ENCODE results near the gene GPSM1. TPM values are rescaled to one million over a fixed set of nuclear protein-coding genes. Genes with fewer than 3 reads are reported as not detected.

The GPSM1 gene
- total RNA-seq, 1 donor from 2014 or later = 6.2 TPM

GRCh38 chr9:136310273-136311030 lies 16.9 kb upstream of the GPSM1 start:
- Mint-ChIP-seq H3K4me3 (no peak overlapping the region), H3K27ac (no peak overlapping the region), H3K9me3 (peaks cover 12% of the 10 kb centered on the region), H3K27me3 (ENCODE audit: insufficient read depth, low read depth) (peaks cover 4% of the 10 kb centered on the region), H3K36me3 (no peaks in the 10 kb centered on the region), H3K4me1 (peaks cover 5% of the 10 kb centered on the region)
- H4K20me1 ChIP-seq (ENCODE audit: low read depth) = no peaks in the 10 kb centered on the region
- H3K4me2 ChIP-seq = no peak overlapping the region
- H3K79me2 ChIP-seq (ENCODE audit: low read depth) = no peaks in the 10 kb centered on the region
- no peak for TF ChIP-seq EZH2phosphoT487 (IDR thresholded peaks at IDR 0.05)
- no peak for TF ChIP-seq CTCF (IDR thresholded peaks at IDR 0.05)
- no peak for TF ChIP-seq EZH2 (IDR thresholded peaks at IDR 0.05)
- no peak for DNase-seq (ENCODE audit: low spot score)
- H2AFZ ChIP-seq (replicated peaks) = no peak overlapping the region
- H3K36me3 ChIP-seq = no peaks in the 10 kb centered on the region
- H3K9me3 ChIP-seq (ENCODE audit: low read depth) = no peaks in the 10 kb centered on the region
- no peak overlapping the region for H3K9ac ChIP-seq
- H3K4me1 ChIP-seq = no peaks in the 10 kb centered on the region
- no peak overlapping the region for H3K4me3 ChIP-seq
- H3K27me3 ChIP-seq = no peaks in the 10 kb centered on the region
- peaks cover 28% of the 10 kb centered on the region for H3F3A ChIP-seq (ENCODE audit: low read depth)
- no peak overlapping the region for H3K27ac ChIP-seq

GRCh38 chr9:136311051-136312008 lies 16.0 kb upstream of the GPSM1 start:
- no peak for TF ChIP-seq EZH2phosphoT487 (IDR thresholded peaks at IDR 0.05)
- TF ChIP-seq CTCF (IDR thresholded peaks at IDR 0.05) = no peak
- no peak for TF ChIP-seq EZH2 (IDR thresholded peaks at IDR 0.05)
- Mint-ChIP-seq H3K4me3 (no peak overlapping the region), H3K36me3 (peaks cover 2% of the 10 kb centered on the region), H3K9me3 (peaks cover 20% of the 10 kb centered on the region), H3K27ac (no peak overlapping the region), H3K27me3 (ENCODE audit: insufficient read depth, low read depth) (peaks cover 6% of the 10 kb centered on the region), H3K4me1 (peaks cover 2% of the 10 kb centered on the region)
- H3F3A ChIP-seq (ENCODE audit: low read depth) = peaks cover 28% of the 10 kb centered on the region
- H3K4me3 ChIP-seq = no peak overlapping the region
- H3K79me2 ChIP-seq (ENCODE audit: low read depth) = no peaks in the 10 kb centered on the region
- no peaks in the 10 kb centered on the region for H3K36me3 ChIP-seq
- no peaks in the 10 kb centered on the region for H3K27me3 ChIP-seq
- no peak overlapping the region for H3K27ac ChIP-seq
- H3K4me2 ChIP-seq = no peak overlapping the region
- no peaks in the 10 kb centered on the region for H3K9me3 ChIP-seq (ENCODE audit: low read depth)
- no peak for DNase-seq (ENCODE audit: low spot score)
- no peak overlapping the region for H3K9ac ChIP-seq
- peak overlapping the region; percentile 77 for H2AFZ ChIP-seq (replicated peaks)
- no peaks in the 10 kb centered on the region for H3K4me1 ChIP-seq
- no peaks in the 10 kb centered on the region for H4K20me1 ChIP-seq (ENCODE audit: low read depth)

- Mint-ChIP-seq H3K4me1 (peaks cover under 1% of the 10 kb centered on the region), H3K9me3 (peaks cover 22% of the 10 kb centered on the region), H3K27me3 (ENCODE audit: insufficient read depth, low read depth) (peaks cover 8% of the 10 kb centered on the region), H3K27ac (no peak overlapping the region), H3K4me3 (no peak overlapping the region), H3K36me3 (peaks cover 5% of the 10 kb centered on the region)
- H3K9me3 ChIP-seq (ENCODE audit: low read depth) = no peaks in the 10 kb centered on the region
- no peaks in the 10 kb centered on the region for H4K20me1 ChIP-seq (ENCODE audit: low read depth)
- H3K4me3 ChIP-seq = no peak overlapping the region
- H3K27ac ChIP-seq = no peak overlapping the region
- H3K27me3 ChIP-seq = no peaks in the 10 kb centered on the region
- no peak for TF ChIP-seq EZH2 (IDR thresholded peaks at IDR 0.05)
- H3K36me3 ChIP-seq = no peaks in the 10 kb centered on the region
- H3K9ac ChIP-seq = no peak overlapping the region
- no peak overlapping the region for H2AFZ ChIP-seq (replicated peaks)
- DNase-seq (ENCODE audit: low spot score) = no peak
- H3F3A ChIP-seq (ENCODE audit: low read depth) = peaks cover 28% of the 10 kb centered on the region
- H3K4me2 ChIP-seq = no peak overlapping the region
- no peaks in the 10 kb centered on the region for H3K79me2 ChIP-seq (ENCODE audit: low read depth)
- H3K4me1 ChIP-seq = no peaks in the 10 kb centered on the region
These were observed 15.3 kb upstream of the GPSM1 start for GRCh38 chr9:136312009-136312375.
